Stimulated activated CD8-positive, alpha-beta memory T cell treated with anti-CD3 and anti-CD28 coated beads, Interleukin-12 subunit alpha, Interleukin-12 subunit beta, amount 100 ng/mL, for 1 hour (primary cell): ENCODE data around the gene TICRR.

ENCODE experiments used
- DNase-seq: peaks from one replicate; pipeline ENCODE4 v3.0.0-alpha.2; 2020; ENCODE audit warnings: low read depth

TICRR gene

GRCh38 chr15:89677381-89677780 lies 102.1 kb downstream of the TICRR start:
- no peak for DNase-seq
